Activated T-cell treated with anti-CD3 and anti-CD28 coated beads for 24 hours (primary cell): ENCODE results near the gene RIN2.

Experiments
- DNase-seq: peaks from one replicate; pipeline ENCODE4 v3.0.0-alpha.2; 2020; ENCODE audit warnings: low read depth

The RIN2 gene

DNA sequence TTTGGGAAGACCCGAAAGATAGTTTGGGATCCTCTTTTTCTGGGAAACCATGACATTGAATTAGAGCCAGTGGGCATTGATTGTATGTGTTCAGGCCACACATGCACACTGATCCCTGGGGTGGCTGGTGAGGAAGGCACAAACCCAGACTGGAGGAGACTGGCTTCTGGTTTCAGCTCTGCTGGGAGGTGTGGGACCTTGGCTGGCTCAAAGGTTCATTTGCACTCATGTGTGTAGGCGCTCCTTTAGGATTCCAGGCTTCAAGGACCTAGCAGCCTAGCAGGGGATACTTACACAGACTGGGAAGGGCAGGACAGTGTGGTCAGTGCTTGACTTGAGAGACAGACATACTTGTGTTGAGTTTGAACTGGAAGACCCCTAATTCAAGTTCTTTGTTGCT, 7.2 kb downstream of the RIN2 start:
- no peak for DNase-seq

DNA sequence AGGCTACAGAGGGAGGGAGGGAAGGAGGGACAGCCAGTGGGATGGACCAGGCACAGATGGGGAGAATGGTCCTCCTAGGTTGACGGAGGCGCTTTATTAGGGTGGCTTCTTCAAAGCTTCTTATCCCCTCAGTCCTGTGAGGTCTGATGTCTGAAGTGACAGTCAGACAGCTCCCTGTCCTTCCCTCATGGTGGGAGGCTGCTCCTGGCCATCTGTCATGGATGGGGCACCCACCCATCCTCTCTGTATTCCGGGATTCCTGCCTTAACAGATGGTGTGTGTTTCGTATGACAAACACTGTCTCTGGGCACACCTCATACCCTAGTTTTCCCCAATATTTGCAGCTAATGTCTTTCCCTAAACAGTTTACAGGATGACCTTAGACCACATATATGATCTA, 7.9 kb downstream of the RIN2 start:
- DNase-seq, result no peak

DNA sequence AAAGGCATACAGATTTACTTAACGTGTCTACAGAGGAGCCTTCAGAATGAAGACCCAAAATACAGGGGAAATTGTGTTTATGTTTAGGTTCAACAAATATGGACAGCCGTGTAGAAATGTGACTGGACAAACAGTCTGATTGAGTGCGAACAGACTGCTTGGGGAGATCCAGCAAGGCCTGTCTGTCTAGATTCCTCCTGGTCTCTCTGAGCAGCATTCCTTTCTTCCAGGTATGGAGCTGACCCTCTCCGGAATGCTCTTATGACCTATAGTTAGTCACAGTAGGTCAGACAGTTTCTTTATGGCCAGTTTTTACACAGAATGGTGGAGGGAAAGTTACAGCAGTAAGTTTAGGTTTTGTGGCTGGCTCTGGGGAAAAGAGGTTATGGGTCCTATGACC, 9.0 kb downstream of the RIN2 start:
- no peak for DNase-seq

DNA sequence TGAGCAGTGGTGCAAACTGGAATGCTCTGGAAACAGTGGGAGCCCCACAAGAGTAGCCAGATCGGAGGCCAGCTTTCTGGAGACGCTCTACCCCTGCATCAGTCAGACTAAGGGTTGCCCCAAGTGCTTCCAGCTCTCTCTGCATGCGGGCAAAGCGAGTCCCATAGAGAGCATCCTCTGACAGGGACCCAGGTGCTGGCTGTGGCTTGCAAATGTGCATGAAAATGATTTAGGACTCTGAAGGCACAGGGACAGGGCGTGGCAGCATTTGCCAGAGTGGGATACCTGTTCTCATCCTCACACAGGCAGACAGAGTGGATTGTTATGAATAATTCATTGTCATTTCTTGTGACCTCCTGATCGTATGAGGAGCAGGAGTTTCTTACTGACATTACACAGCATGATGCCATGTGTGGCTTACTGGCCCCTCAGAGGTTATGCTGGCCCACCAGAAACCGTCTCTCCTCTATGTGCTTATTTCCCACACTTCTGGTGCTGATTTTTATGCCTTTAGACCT, 10.3 kb downstream of the RIN2 start:
- DNase-seq, result no peak

DNA sequence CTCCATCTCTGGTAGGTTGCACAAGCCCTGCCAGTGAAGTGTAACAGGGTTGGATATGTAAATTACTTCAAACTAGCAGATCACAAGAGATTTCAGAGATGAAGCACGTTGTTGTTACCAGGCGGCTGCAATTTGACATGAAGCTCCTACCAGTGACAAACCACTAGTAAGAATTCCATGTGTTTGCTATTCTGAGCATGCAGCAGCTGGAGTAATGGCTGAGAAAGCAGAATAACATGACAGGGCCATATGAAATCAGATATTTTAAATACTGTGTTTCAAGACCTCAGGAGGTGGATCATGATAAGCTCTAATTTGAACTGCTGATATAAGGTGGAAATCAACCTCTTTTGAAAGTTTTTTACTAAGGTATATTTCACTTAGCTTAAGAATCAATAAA, 11.4 kb downstream of the RIN2 start:
- DNase-seq, result no peak

DNA sequence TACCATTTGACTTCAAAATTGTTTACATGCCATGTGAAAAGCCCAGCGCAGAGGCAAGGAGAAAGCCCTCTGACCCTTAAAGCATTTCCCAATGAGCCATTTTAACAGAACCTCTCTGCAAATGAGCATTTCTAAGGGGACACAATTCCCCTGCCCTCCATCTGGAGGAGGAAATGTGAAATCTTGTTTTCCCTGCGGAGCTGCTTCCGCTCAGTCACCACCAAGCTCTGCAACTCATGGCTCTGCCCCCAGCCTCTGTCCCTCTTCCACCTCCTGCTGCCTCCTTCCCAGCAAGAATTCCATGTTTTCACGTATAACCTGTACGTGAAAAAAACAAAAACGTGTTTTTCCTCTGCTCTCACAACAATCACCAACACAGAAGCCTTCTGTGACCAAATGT, 12.3 kb downstream of the RIN2 start:
- DNase-seq, result no peak

DNA sequence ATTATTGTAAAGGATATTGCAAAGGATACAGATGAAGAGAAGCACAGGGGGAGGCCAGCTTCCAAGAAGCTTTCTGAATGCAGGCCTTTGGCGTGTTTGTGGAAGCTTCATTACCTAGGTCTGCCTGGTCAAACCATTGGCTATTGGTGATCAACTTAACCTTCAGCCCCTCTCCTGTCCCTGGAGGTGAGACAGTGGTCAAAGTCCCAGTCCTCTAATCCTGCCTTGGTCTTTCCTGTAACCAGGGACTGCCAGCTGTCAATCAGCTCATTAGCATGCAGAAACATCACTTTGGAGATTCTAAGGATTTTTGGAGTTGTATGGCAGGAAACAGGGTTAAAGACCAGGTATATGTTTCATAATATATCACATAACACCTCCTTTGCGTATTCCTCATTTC, 13.0 kb downstream of the RIN2 start:
- DNase-seq, result no peak

DNA sequence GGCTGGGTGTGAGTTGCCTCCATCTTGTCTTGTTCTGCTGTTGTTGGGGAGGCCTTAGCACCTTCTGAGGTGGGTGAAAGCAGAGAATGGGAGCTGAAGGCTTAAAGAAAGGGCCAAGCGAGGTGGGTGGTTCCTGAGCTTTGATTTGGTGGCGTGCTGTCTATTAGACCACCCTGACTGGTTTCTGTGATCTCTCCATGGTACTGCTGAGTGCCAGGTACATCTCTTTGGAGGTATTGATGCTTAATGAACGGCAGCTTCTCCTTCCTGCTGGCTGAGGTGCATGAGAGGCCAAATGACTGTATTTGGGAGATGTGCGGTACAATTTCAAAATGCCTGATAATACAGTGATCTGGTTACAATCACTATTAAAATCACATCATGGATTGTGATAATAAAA, 15.4 kb downstream of the RIN2 start:
- no peak for DNase-seq

DNA sequence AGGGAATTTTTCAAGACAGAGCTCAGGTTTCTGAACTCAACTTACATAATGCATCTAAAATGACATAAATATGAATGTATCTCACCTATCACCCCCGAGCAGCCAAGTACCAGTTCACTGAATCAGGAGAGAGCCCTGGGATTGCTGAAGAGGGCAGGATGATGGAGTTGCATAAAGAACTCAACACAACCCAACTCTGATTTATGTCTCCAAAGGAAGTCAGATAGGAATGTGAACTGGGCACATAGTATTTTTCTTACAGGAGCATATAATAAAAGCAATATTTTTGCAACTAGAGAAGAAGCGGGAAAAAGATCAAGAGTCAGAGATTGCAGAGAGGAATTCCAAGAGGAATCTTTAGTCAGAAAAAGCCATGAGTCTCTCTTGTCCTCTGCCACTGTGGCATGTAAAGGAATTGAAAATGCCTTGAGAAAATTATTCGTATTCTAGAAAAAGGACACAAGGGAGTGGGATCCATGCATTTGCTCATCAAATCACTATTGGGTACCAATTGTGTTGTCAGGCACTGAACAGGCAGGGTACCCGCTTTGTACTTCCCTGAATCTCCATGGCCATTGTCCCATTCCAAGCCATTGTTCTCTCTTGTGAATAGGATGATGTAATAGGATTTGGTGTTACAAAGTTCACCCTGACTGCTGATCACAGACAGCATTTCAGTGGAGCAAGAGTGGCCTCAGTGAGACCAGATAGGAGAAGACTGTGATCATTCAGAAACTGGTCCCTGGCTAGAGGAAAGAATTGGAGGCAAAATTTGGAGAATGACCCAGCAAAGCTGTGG, 16.3 kb downstream of the RIN2 start:
- no peak for DNase-seq

DNA sequence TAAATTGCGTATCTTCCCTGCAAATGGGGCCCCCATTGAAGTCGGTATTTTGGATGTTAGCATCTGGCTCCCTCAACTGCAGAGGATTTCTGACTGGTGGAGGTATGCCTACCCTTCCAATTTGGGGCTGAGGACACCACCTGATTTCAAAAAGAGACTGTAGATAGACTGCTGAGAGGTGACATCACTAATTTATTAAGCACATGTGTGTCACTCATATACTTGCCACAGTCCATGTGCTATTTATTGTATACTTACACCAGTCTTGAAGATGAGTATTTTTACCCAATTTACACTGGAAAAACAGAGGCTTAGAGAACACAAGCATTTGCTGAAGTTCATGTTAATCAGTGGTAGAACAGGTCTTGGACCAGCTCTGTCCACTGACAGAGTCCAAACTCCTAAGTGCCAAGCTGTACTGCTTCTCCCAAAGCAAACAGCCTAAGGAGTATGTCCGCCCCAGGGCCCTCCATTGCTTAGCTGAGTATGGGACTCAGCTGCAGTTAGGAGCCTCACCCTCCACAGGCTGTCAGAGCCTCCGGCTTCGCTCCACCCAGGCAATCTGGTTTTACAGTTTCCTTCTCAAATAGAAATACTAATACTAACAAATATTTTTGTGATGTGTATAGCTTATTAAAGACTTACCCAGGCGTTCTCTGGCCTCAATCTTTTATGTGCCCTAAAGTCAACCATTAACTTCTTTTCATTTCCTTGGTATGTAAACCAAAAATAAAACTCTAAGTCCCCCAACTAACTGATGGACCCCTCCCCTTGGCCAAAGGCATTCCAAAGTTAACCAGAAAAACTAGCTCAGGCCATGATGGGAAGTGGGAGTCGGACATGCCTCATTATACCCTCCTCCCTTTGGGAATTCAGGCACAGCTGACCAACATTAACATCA, 17.5 kb downstream of the RIN2 start:
- no peak for DNase-seq

DNA sequence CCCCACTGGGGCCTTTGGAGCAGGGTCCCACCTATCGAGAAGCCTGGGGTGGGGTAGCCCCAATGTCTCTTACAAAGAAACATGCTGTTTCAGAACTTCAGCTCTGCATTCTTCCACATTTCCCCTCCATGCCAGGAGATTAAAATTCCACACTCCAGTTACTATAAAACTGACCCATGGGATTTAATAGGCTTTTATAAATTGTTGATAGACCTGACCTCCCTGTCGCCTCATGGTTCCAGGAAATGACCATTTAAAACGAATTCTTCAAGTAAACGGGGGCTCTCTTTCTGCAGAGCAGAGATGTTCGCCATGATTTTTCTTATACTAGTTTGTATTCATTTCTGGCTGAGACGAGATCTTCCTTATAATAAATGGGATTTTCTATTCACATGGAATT, 19.3 kb downstream of the RIN2 start:
- no peak for DNase-seq

DNA sequence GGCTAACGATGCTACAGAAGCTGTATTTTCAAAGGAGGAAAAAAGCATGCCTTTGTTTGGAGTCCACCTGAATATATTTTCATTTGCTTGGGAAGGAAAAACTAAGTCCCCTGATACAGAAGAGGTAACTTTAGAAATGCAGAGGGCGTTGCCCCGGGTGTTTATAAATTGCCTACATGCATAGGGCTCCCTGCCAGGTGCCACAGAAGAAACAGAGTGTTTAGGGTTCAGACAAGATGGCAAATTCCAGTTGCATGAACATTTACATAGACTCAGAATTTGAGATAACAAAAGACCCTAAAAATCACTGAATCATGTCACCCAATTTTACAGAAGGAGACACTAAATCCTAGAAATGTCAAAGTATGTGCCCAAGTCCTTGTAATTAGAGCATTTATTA, 19.9 kb downstream of the RIN2 start:
- no peak for DNase-seq

DNA sequence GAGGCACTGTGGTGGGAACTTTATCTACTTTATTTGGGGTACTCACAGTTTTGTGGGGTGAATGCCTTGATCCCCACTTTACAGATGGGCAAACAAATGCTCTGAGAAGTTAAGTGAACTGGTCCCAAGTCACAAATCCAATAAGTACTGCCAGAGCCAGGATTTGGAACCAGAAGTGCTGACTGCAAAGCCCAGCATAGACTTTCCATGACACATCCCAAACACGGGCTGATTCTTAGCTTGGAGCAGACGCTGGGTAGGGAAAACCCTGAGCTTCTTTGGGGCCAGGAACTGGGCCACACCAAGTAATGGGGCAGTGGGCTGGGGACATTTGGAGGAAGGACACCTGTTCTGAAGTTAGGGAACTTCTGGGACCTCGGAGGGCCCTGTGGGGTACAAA, 20.3 kb downstream of the RIN2 start:
- no peak for DNase-seq

DNA sequence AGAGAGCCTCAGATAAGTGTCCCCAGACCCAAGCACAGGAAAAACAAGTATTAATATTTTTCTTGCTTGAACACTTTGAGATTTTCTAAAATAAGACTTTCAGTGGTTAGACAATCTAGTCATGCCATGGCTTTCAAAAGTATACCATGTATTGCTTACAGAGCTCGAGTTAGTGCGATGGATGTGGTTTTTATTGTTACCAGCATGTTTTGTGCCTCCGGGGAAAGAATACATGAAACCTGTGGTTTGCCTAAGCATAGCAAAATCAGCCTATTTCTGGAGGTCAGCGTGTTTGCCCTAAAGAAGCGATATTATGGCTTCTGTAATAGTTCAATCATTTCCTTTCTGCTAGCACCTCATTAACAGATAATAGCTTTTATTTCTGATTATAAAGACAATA, 21.6 kb downstream of the RIN2 start:
- no peak for DNase-seq

DNA sequence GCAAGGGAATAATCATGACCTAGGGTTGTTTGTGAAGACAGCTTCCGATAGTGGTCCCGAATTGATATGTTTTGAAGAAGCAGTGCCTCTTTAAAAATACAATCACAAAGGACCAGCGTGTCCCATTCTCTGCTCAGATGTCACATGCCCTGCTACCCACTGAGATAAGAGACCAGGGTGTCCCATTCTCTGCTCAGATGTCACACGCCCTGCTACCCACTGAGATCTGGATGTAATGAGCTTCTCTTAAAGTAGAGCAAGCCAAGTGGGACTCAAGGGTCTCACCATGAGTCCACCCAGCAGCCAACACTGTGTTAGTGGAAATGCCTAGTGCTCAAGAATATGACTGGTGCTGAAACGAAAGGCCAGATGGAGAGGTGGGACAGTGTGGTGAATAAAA, 22.2 kb downstream of the RIN2 start:
- DNase-seq, result no peak

DNA sequence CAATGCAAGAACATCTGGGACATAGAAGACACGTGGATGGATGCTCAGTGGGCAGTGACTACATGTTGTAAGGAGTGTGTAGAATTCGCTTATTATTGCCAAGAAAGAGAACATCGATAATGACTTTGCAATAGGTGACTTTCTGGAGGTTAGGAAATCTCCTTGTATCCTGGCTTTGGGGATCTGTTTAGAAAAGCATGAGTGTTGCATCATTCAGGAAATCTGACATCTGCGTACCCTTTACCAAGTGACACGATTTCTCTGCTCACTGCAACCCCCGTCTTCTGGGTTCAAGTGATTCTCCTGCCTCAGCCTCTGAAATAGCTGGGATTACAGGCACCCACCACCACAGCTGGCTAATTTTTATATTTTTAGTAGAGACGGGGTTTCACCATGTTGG, 23.2 kb downstream of the RIN2 start:
- no peak for DNase-seq

DNA sequence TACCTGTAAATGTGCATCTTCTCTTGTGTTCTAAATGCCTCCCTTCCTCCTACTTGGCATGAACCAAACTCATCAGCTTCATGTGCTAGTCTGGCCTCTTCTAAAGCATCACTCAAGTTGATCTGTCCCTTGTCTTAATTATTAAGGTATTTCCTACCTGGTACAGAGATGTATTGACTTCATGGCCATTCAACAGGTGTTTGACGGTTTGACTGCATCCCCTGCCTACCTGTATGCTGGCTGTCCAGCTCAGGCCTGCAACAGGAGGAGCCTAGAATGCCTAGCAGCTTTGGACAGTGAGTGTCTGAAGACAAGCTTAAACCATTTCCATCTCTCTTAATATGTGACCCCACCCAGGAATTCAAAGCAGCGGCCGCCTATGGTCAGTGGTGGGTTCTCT, 24.6 kb downstream of the RIN2 start:
- no peak for DNase-seq

DNA sequence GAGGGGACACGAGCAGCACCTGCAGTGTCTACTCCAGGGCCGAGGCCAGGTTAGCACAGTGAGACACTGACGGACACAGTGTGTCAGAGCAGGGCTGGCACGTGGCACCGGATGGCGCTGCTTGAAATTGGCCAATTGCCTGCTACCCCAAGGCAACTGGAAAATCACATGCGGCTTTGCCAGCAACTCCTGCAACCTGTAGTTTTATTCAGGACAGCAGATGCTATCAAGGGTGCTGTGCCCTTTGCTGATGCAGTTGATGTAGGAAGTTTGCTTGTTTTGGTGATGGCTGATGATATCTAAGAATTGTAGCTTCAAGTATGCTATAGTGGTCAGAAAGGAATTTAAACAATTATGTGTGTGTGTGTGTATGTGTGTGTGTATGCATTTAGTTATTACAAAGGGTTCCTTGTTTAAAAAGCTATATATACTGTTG, 25.9 kb downstream of the RIN2 start:
- DNase-seq, result no peak

DNA sequence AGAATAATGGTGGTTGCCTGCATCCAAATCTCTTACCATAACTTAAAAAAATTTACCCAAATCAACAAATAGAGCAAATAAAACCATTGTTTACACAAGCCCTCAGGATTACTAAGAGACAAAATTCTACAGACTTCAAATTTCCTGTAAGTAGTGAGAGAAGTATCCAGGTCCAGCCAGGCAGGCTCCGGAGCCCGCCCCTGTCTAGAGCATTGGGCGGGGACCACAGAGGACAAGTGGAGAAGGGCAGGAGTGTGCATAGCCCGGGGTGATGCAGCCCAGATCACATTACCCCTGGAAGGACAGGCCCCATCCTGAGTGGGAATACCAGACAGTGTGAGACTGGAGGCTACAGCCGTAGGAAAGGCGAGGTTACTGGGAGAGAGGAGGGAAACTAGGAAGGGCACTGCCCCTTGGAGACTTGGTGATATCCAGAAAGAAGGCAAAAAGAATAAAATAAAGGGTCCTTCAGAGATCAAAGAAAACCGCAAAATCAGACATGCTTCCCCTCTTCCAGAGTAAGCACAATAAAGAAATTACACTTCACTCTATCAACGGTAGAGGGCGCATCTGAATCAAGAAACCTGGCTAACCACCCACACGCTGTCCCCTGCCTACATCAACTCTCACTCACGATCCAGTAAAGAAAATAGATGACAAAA, 26.6 kb downstream of the RIN2 start:
- DNase-seq, result peak; percentile 2

DNA sequence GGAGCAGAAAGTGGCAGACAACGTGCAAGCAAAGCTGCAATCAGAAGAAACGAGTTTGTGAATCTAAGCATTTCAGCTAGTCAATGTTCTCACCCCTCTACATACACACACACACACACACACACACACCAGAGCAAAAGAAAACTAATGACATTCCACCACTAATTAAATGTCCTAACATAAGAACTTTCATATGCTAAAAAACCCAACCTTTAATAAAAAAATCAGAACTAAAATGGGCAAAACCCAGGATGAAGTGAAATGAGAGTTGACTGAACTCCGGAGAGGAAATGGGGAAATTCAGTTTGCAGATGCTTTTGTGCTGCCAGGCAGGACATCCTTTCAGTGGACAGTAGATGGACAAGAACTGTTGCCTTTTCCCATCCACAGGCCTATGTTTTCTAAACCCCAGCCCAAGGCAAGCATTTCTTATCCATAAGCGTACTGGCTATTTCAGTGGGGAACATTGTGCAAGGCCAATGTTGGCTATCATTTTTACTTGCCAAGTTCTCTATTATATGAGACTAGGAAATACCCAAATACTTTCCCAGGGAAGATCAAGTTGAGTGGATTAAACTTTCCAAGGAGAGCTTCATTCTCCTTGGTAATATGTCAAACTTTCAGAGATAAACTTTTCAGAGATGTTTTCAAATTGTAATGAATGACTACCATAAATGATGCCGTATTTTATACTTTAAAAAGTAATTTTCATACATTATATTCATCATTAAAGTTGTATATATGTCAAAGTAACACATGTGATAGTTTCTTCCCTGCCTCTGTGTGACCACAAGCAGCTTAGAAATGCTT, 27.3 kb downstream of the RIN2 start:
- no peak for DNase-seq

DNA sequence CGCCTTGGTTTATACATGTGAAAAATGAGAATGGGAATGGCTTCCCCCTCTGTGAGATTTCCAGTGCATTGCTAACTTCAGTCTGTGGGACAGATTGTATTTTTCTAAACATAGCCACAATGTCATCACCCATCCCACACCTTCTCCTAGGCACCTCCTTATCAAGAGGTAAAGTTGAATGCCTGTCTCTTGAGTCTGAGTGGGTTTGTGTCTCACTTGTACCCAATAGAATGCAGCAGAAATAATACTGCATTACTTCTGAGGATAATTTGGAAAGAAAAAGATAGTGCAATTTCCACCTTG, 27.9 kb downstream of the RIN2 start:
- DNase-seq, result no peak

DNA sequence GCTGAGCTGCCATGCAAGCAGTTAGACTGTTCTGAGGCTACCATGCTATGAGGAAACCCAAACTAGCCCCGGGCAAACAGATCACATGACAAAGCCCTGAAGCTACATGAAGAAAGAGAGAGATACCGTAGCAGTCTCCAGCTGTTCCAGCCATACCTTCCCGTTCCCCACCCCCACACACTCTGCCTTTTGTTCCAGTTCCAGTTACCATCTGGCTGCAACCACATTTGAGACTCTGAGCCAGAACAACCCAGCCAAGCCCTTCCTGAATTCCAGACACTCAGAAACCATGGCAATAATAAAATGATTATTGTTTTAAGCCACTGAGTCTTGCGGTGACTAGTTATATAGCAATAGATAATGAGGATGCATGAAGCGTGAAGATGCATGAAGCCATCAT, 28.3 kb downstream of the RIN2 start:
- DNase-seq, result no peak
